Ascending aorta (tissue), 2 donors: ENCODE results near the gene ZBTB7C. TPM values are rescaled to one million over a fixed set of nuclear protein-coding genes. Genes with fewer than 3 reads are reported as not detected.

Experiments used
- DNase-seq, 2 donors: peaks; one replicate each; pipeline ENCODE4 v3.0.0-alpha.2; 2019; ENCODE audit warnings: low spot score in 2 of 2
- H3K27ac ChIP-seq, 2 donors: fragments of 200-600 bp; sonication (generic); one replicate each; pipeline ENCODE4 v1.5.1; 2016 to 2017; ENCODE audit warnings: mild to moderate bottlenecking in 1 of 2
- H3K27me3 ChIP-seq: fragments of 200-600 bp; sonication (generic); one replicate; pipeline ENCODE4 v1.5.1; 2017
- H3K36me3 ChIP-seq, 2 donors: fragments of 200-600 bp; sonication (generic); one replicate each; pipeline ENCODE4 v1.5.1; 2016
- H3K4me1 ChIP-seq, 2 donors: fragments of 200-600 bp; sonication (generic); one replicate each; pipeline ENCODE4 v1.5.1; 2016 to 2017; ENCODE audit warnings: mild to moderate bottlenecking in 1 of 2
- H3K4me3 ChIP-seq, 2 donors: fragments of 200-600 bp; sonication (generic); one replicate each; pipeline ENCODE4 v1.5.1; 2016 to 2017; ENCODE audit warnings: mild to moderate bottlenecking in 1 of 2
- H3K9me3 ChIP-seq, 2 donors: fragments of 200-600 bp; sonication (generic); one replicate each; pipeline ENCODE4 v1.5.1; 2016
- intact Hi-C: fragments of 100-400 bp; cut with DNase I; formaldehyde crosslinking; loops from one replicate; pipeline ENCODE4 v1.15.1; 2023
- total RNA-seq: library from RNA; depleted of rRNA; stranded (reverse); fragments of >200 nt; gene quantifications from one replicate; pipeline ENCODE4 v1.1.0, GENCODE V29; 2016
- TF ChIP-seq, protein P1 (sequence below), 3 experiments: fragments of 200-600 bp in 2 of 3; fragments of 450-650 bp in 1 of 3; sonication (generic) in 2 of 3; IDR thresholded peaks; one replicate each; pipeline ENCODE4 v1.5.1; 2016 to 2019; ENCODE audit warnings: antibody characterized with exemption in 3 of 3, mild to moderate bottlenecking in 1 of 3, moderate library complexity in 1 of 3

The ZBTB7C gene
- total RNA-seq, 1 donor from 2014 or later, result 8.1 TPM

DNA sequence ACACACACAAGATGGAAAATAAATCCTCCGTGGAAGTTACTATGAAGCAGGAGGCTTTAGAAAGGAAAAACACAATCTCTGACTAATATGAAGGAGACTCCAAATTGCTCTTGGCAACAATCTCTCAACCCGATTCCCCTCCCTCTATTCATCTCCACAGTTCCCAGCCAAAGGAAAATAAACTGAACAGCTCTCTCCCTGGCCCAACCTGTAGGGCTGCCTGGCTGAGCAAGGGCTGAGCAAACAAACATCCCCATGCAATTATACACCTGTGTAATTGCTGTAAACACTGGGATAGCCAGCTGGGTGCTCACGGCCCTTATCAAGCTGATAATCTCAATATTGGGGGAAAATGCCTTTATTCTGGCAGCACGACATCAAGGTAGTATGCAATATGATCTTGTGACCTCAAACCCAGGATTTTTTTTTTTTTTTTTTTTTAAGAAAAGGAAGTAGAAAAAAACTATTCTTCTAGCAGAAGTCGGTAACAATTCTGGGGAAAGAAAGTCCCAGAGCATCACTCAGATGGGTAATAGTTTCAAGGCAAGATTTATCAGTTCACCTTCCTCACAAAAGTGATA is 275.4 kb downstream of the ZBTB7C start:
- no peaks in the 10 kb centered on the region for H3K9me3 ChIP-seq
- H3K4me1 ChIP-seq, result peaks cover 3 to 4% of the 10 kb centered on the region in 2 donors
- intact Hi-C loops, result no loop called here
- H3K36me3 ChIP-seq, result no peaks in the 10 kb centered on the region
- H3K27me3 ChIP-seq, result no peaks in the 10 kb centered on the region
- TF ChIP-seq, protein P1, sequence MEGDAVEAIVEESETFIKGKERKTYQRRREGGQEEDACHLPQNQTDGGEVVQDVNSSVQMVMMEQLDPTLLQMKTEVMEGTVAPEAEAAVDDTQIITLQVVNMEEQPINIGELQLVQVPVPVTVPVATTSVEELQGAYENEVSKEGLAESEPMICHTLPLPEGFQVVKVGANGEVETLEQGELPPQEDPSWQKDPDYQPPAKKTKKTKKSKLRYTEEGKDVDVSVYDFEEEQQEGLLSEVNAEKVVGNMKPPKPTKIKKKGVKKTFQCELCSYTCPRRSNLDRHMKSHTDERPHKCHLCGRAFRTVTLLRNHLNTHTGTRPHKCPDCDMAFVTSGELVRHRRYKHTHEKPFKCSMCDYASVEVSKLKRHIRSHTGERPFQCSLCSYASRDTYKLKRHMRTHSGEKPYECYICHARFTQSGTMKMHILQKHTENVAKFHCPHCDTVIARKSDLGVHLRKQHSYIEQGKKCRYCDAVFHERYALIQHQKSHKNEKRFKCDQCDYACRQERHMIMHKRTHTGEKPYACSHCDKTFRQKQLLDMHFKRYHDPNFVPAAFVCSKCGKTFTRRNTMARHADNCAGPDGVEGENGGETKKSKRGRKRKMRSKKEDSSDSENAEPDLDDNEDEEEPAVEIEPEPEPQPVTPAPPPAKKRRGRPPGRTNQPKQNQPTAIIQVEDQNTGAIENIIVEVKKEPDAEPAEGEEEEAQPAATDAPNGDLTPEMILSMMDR (IDR thresholded peaks at IDR 0.05), result no peak
- no peak overlapping the region for H3K4me3 ChIP-seq
- no peak for DNase-seq
- no peak overlapping the region for H3K27ac ChIP-seq

DNA sequence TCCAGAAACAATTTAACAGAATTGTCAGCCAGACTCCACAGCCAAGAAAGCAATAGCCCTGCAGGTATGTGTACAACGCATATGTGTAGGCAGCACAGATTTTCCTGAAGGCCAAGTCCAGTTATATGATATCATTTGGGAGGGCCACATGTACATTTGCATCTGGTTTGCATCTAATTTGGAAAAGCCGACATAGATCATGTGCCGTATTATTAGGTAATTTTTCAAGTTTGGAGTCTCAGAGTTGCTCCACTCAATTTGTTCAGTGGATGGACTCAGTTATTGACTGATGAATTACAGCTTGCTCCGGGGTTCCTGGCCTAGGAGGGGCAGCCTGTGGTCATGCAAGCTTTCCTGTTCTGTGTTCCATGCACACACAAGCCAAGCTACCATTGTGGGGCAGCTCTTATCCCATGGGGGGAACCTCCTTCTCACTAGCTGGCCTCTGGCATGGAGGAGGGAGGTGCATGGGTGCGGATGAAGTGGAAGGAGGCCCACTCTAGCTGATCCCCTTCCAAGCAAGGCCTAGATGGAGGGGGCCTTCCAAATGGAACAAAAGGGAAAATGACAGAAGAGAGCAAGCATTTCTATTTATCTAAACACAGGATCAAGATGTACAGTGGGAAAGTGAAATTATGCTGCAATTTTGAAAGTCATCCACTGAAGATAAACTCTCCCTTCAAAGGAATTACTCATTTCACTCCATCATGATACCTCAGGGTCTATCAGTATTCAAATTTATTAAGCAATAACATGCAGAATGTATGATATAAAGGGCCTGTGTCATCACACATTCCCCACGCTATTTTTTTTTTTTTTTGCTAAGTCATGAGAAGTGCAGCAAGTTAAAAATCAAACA is 276.2 kb downstream of the ZBTB7C start:
- Histone ChIP-seq H3K36me3 (no peaks in the 10 kb centered on the region), H3K27ac (no peak overlapping the region), H3K4me1 (peaks cover 3 to 4% of the 10 kb centered on the region in 2 donors), H3K4me3 (no peak overlapping the region), H3K9me3 (no peaks in the 10 kb centered on the region), H3K27me3 (no peaks in the 10 kb centered on the region)
- intact Hi-C loops, result no loop called here
- TF ChIP-seq, protein P1 (IDR thresholded peaks at IDR 0.05), result no peak
- no peak for DNase-seq

DNA sequence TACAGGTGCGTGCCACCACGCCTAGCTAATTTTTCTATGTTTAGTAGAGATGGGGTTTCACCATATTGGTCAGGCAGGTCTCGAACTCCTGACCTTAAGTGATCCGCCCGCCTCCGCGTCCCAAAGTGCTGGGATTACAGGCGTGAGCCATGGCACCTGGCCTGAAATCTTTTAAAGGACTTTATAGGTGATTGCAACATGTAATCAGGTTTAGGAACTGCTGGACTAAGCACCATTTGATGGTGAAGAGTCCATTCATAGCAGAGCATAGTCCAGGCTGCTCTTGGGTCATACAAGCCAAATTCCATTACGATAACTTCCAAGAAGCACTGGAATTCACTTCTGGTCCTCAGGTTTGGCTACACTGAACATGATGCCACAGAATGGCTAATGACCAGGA is 278.1 kb downstream of the ZBTB7C start:
- Histone ChIP-seq H3K36me3 (no peaks in the 10 kb centered on the region), H3K4me1 (peaks cover 0 to 3% of the 10 kb centered on the region in 2 donors), H3K9me3 (no peaks in the 10 kb centered on the region), H3K27me3 (no peaks in the 10 kb centered on the region), H3K4me3 (no peak overlapping the region), H3K27ac (no peak overlapping the region)
- TF ChIP-seq, protein P1 (IDR thresholded peaks at IDR 0.05), result no peak
- DNase-seq, result no peak
- intact Hi-C loops, result no loop called here

DNA sequence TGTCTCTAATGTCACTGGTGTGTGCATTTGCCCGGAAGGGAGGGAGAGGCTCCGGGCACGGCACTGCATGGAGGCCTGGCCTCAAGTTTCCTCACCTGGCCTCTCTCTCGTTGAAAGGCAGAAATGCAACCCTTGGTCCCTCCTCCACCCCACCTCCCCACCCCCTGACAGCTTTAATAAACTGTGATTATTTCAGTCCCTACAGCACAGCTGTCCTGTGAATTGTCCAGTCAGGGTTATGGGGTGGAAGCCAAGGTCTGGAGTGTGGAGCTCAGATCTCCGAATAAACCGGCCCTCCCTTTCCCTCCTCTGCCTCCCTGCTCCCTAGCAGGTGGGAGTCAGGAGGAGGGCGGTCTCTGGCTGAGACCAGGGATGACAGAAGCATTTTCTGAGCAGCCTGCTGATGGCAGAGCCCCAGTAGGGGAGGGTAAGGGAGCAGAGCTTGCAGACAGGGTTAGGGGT is 279.5 kb downstream of the ZBTB7C start:
- no peaks in the 10 kb centered on the region for H3K4me1 ChIP-seq
- no peak overlapping the region for H3K4me3 ChIP-seq
- no peaks in the 10 kb centered on the region for H3K27me3 ChIP-seq
- H3K36me3 ChIP-seq, result no peaks in the 10 kb centered on the region
- intact Hi-C loops, result no loop called here
- no peak overlapping the region for H3K27ac ChIP-seq
- DNase-seq, result no peak
- H3K9me3 ChIP-seq, result no peaks in the 10 kb centered on the region
- TF ChIP-seq, protein P1 (IDR thresholded peaks at IDR 0.05), result no peak

DNA sequence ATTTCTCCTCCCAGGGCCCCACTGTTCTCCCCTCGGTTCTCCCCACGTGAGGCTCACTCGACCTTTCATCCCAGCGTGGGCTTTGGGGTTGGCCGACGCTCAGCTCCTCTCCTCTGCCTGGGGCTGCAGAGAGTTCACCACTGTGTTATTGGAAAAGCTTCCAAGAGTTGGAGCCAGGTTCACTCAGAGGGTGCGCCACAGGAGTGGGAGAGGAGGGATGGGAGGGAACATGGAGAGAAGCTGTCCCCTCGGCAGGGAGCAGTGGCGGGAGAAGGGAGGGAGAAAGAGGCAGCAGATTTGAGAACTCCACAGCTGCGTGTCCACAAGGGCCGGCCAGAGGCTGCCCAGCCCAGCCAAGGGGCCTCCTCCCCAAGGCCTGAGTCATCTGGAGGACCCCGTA is 281.6 kb downstream of the ZBTB7C start:
- TF ChIP-seq, protein P1 (IDR thresholded peaks at IDR 0.05), result no peak
- Histone ChIP-seq H3K27me3 (no peaks in the 10 kb centered on the region), H3K9me3 (no peaks in the 10 kb centered on the region), H3K27ac (no peak overlapping the region), H3K36me3 (no peaks in the 10 kb centered on the region), H3K4me3 (no peak overlapping the region), H3K4me1 (no peaks in the 10 kb centered on the region)
- intact Hi-C loops, result no loop called here
- no peak for DNase-seq
